Testis (tissue), 2 donors: ENCODE measurements around the gene SIX1.

ENCODE experiments used
- CTCF ChIP-seq, 3 experiments: fragments of 450-650 bp in 2 of 3; fragments of 200-600 bp in 1 of 3; sonication (generic) in 1 of 3; IDR thresholded peaks; one replicate each; pipeline ENCODE4 v1.5.1; 2016 to 2019; ENCODE audit warnings: antibody characterized with exemption in 3 of 3, mild to moderate bottlenecking in 2 of 3, moderate library complexity in 1 of 3
- POLR2A ChIP-seq: fragments of 450-650 bp; IDR thresholded peaks from one replicate; pipeline ENCODE4 v1.6.1; 2017; ENCODE audit warnings: antibody characterized with exemption, mild to moderate bottlenecking, moderate library complexity

GRCh38 chr14:60651086-60651795, 2.0 kb upstream of the SIX1 start:
- TF ChIP-seq CTCF (IDR thresholded peaks at IDR 0.05) (no peak), POLR2A (no peak)
